ENCODE results near the gene RBM33.
A peak's percentile ranks its signal among the peaks of the same experiment; 100 is the strongest.

Gene RBM33

DNA sequence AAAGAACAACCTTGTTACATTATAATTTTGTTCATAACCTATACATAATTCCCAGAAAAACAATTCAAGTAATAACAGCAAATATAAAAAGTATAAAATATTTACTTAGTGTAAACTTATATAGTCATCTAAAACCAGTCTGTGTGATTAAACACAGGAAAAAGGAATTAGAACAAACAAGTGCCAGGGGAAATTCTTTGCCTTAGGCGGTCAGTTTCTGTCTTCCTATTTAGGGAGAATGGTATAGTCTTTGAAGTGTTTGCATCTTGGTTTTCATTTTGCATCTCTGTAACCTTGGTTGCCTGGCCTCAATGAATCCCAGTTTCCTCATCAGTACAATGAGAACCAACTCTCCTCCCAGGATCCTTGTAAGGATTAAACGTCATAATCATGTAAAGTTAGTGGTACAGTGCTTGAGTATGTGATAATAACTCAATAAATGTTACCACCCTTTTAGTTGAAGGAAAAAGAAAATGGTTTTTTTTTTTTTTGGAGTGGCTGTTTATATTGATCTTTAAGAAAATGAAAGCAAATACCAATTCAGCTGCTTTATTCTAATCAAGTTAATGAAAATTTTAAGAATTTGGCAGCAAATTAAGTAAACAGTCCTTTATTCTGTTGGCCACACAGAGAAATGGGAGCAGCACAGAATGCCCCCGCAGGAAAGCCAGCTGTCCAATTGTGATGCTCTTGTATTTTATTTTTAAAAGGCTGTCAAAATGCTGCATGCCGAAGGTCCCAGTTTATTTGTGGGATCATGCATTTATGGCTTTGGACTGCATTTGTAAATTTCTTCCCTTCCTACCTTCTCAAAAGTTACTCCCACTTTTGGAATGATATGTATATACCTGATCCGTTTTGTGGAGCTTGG is 106.0 kb downstream of the RBM33 start:
- DNase-seq: no peak

DNA sequence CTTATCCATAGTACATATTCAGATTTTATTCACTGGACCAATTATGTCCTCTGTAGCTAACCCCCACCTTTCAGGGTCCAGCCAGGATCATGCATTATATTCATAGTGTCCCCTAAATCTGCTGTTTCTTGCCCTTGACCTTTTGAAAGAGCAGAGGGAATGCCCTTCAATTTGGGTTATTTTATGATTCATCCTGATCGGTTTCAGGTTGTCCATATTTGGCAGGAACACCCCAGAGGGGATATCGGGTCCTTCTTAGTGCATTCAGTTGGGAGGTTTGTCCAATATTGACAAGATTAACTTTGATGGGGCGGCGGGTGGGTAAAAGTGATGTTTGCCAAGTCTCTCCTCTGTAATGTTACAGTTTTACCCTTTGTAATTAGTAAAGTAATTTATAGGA is 106.9 kb downstream of the RBM33 start:
- no peak for DNase-seq

DNA sequence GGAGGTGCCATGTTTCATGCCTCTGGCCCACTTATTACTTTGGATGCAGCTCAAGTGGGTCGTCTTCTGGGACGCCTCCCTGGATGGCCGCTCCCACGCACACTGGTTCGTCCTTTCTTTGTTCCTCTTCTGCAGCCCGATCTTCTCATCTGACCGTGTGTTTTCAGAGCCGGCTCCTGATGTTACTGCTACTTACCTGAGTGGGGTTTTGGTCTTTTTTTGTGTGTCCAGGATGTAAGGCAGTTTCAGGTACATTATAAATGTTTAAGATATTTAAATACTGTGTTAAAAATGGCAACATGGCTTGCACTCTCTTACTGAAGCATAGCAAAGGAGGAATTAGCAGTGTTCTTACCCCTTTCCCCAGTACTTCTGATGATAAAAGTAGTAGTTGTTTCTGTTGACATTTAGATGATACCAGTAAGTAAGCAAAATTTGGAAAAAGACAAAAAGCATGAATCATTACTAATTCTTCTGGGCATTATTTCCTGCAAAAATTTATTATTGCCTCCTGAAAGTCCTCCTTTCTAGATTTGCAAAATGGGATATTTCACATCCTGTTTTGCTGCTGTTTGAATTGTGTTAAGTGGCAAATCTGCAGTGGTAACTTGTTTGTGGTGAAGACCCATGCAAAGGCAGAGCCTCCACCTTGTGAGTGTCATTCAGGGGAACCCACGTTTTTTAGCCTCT is 108.4 kb downstream of the RBM33 start:
- no peak for DNase-seq

GRCh38 chr7:155753446-155753965 is 109.0 kb downstream of the RBM33 start:
- DNase-seq: no peak

- DNase-seq: no peak
Measured at GRCh38 chr7:155754165-155754564, 109.7 kb downstream of the RBM33 start.

DNA sequence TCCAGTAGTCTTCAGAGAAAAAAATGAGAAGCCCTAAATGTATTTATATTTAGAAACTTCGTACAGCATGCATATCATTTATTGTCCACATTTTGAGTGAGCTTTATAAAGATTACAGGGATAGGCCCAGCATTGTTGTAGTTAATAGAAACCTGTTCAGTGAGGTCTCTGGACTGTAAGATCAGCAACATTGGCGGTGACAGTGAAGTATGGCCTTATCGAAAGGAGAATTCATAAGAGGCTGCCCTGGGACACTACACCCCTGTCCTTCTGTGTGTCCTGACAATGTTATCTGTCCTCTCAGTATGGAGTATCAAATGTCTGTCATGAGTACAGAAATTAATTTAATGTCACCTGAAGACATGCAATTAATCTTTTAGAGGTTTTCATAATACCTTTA is 110.6 kb downstream of the RBM33 start:
- no peak for DNase-seq

GRCh38 chr7:155756322-155756721 is 111.9 kb downstream of the RBM33 start:
- no peak for DNase-seq

GRCh38 chr7:155758348-155758747 is 113.9 kb downstream of the RBM33 start:
- no peak for DNase-seq

DNA sequence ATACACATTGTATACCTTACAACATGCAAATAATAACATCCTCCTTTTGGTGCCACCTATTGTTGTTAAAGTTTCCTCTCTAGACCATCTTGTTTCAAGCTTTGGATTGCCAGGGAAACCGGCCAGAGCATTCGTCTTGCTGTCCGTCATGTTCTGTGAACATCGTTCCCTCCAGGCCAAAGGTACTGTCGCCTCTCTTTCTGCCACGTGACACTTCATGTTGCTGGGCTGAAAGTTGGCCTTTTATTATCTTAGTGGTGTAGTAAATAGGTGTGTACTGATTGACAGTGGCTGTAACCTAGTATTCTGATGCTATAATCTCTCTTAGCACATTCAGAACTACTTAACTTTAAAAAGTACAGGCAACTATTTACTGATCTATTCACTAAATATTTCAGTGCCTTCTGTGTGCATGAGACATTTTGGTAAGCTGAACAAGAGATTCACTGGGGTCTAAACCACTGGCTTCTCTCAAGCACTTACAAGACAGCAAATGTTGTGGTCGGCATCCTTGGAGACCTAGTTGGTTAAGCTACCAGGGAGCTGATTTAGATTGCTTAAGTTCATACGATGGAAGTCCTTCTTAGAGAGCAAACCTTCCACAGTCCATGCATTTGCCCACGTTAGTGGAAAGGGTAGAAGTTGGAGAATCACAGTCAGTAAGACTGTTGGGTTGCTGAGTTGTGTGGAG is 115.4 kb downstream of the RBM33 start:
- no peak for DNase-seq

DNA sequence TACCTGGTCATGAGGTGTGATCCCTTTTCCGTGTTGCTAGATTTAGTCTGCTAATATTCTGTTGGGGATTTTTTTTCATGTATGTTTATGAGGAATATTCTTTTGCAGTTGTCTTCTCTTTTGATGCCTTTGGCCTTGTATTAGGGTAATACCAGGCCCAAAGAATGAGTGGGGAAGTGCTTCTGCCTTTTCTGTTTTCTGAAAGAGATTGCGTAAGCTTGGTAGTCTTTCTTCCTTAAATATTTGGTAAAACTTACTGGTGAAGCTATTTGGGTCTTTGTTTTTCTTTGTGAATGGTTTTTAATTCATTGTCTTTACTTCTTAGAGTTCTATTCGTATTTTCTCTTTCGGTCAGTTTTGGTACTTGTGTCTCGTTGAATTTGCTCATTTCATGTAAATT is 116.7 kb downstream of the RBM33 start:
- no peak for DNase-seq

DNA sequence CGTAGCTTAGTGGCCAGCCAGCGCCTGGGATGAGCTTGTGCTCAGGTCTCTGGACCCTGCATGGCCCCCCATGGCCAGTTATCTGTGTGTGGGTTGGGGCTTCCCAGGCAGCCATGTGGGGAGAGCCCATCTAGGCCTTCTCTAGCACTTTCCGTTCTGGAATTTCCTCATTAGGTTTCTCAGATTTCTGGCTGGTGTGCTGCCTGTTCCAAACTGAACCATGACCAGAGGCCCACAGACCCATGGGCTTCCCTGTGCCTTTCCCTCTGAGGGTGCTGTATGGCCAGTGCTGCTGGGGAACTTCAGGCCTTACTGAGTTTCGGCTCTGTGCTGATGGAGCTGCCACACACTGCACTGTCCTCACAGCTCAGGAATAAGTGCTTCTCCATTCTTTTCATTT is 117.6 kb downstream of the RBM33 start:
- DNase-seq: no peak

DNA sequence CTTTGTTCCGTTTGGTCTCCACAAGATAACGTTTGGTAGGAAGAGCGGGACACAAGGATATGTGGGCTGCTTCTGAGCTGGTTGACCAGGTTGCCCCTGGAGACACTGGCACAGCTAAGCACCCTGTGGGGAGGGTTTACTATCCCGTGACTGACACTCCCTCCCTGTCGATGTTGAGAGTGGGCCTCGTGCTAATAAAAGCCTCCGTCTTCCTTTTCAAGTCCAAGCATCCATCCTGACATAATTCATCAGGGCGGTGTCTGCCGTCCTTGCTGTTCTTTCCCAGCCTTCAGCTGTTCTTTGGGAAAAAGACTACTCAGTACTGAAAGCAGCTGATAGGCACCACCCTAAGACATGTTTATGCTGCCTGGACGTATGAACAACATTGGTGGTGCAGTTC is 118.2 kb downstream of the RBM33 start:
- no peak for DNase-seq

GRCh38 chr7:155763122-155763521 is 118.7 kb downstream of the RBM33 start:
- DNase-seq: no peak

GRCh38 chr7:155763691-155764437 is 119.4 kb downstream of the RBM33 start:
- peak; percentile 12 to 67 (median 46) for DNase-seq

GRCh38 chr7:155764438-155764793 is 120.0 kb downstream of the RBM33 start:
- peak in 5 of 6 experiments; percentile 14 to 67 (median 59) for DNase-seq

DNA sequence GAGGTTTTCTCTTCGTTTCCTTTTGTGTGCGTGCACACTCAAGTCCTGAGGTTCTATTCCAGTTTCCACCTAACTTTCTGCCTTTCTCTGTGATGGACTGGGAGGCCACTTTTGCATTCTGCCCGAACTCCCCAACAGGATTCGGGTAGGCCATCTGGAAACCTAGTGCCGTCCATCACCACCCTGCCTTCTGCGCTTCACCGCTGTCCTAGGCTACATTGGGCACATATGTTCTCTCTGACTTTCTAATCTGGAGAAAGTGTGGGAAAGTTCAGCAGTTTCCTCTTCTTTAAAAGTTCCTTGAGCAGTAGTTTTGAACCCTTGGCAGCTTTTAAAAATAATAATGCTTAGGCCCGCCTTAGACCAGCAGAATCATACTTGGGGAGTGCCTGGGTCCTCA is 121.0 kb downstream of the RBM33 start:
- DNase-seq: no peak

- no peak for DNase-seq
Measured at GRCh38 chr7:155766386-155766785, 121.9 kb downstream of the RBM33 start.

GRCh38 chr7:155766966-155767916 is 122.8 kb downstream of the RBM33 start:
- DNase-seq: no peak

DNA sequence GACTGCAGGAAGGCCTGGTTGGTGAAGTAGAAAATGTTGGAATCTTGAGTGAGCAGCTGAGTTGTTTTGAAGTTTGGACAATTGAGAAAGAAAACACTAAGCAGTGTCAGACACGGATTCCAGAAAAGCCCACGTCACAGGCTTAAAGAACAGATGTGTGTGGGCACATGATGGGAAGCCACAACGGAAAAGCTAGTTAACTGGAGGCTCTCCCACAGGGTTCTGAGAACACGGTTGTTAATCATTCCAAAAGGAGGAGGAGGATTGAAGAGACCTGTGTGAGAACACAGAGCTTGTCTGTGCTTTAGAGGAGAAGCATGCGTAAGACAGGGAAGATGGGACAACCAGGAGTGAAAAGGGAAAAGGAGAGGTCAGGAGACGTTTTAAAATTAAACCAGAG is 125.2 kb downstream of the RBM33 start:
- no peak for DNase-seq

GRCh38 chr7:155770241-155770640 is 125.8 kb downstream of the RBM33 start:
- DNase-seq: no peak

DNA sequence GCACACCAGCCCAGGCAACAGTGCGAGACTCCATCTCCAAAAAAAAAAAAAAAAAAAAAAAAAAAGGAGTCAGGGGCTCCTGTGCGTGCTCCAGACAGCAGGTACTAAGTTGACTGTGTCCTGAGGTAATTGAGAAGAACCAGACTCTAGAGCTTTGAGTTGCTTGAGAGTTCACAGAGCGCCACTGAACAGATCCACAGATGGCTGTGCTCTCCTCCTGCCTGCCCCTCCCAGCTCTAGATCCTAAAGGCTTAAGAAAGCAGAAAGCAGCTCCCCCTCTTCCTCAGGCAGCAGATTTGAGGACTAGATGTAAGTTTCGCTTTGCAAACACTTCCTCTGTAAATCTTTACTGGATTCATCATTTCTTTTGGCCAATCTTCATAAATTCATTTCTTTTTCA is 129.1 kb downstream of the RBM33 start:
- DNase-seq: no peak

- no peak for DNase-seq
Measured at GRCh38 chr7:155774947-155775346, 130.5 kb downstream of the RBM33 start.
